HG02981 (cell line): ENCODE measurements around the gene DDR2.

Source experiments
- ATAC-seq: cut with Tn5 transposase; IDR thresholded peaks from one replicate; pipeline ENCODE4 v1.9.1; 2021; ENCODE audit warnings: mild to moderate bottlenecking, moderate library complexity; ENCODE audit not compliant: unreplicated experiment

The DDR2 gene

DNA sequence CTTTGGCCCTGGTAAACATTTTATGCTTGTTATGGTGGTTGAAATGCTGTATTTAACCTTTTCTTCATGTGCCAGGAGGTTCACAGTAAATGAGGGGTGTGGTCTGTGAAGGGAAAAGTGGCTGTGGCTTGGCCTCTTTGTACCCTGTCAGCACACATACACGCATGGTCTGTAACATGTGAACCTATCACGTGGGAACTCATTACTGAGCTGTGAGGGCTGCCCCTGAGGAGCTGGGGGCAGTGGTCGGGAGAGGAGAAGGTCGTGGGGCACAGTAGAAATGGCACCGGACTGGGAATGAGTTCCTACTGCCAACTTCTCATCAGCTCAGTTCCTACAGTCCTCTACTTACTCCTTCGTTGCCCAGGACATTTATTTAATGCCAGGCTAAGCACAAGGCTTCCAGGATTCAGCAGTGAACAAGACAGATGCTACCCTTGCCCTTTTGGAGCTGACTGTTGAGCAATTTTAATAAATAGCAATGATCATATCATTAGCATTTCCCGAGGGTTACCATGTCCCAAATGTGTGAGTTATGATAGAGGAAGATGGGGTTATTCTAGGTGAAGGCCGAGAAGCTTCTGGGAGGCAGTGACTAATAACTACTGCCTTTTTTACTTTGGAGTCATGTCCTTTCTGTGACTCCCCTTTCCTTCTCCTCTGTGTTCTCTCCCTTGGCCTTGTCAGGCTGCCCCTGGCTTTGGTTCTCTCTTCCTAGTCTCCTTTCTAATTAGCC, 38.8 kb downstream of the DDR2 start:
- no peak for ATAC-seq

DNA sequence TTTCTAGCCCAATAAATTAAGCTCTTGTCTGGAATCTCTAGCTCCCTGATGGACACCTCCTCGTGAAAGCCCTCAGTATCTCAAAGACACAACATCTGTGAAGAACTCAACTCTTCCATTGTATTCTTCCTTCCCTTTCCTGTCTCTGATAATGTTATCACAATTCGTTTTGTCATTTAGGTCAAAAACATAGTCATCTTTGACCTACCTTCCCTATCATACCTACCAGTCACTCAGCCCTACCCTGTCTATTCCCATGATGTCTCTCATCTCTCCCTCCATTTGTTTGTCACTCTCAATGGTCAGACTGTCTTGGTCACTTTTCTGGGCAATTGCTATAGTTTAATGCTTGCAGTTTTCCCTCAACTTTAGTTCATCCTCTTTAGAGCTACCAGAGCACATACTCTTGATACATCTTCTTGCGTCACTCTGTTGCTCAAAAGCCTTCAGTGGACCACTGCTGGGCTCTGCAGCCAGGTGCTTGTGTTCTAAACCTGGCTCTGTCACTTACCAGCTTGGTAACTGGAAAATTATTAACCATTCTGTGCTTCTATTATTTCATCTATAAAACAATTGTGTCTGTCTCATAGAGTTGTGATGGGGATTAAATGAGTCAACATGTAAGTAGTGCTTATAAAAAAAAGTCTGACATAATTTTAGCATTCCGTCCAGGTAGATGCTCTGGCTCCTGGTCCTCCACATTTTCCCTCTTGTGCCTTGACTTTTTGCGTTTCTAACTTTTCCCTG, 39.6 kb downstream of the DDR2 start:
- ATAC-seq = no peak

DNA sequence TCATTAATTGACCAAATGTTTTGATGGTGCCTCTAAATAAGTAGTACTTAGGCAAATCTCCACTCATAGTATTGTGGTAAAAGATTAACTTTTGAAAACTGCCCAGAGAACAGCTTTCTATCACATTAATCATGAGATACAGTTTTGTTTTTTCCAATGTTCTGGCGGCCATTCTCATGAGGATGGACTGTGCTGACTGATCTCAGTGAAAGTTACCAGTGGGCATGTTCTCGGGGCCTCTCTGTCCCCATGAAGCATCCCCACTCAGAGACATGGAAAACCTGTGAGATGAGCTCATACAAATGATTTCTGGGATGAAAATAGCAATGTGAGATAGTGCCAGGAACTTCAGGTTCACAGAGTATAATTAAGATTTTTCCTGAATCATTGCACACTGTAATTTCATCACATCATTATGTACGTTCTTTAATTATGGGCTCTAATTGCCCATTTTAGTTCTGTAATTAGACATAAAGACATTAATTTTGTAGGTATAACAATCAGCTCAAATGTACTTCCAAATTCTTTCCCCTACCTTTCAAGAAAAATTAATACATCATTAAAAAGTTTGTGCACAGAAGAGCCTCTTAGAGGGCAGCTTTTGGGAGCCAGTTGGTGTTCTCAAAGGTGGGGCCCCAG, 40.5 kb downstream of the DDR2 start:
- ATAC-seq = no peak

DNA sequence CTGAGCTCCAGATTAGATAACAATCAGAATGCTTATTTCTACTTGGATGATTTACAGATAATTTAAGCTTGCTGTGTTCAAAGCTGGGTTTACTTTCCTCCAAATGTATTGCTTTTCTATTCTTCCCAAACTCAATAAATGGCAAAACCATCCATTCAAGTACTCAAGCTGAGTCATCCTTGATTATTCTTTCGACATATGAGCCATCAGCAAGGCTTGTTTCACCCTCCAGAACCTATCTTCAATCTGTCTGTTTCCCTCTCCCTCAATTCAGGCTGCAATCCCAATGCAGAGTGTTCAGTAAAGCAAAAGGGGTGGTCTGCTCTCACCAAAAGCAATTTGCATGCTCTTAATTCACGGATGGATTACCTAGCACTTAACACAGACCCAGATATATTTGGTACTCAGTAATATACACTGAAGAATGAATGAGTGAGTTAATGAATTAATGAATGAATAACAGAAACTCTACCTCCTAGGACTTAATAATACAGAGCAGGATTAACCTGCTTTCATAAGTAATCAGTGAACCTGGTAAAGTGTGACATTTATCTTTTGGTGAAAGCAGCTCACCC, 41.9 kb downstream of the DDR2 start:
- no peak for ATAC-seq

DNA sequence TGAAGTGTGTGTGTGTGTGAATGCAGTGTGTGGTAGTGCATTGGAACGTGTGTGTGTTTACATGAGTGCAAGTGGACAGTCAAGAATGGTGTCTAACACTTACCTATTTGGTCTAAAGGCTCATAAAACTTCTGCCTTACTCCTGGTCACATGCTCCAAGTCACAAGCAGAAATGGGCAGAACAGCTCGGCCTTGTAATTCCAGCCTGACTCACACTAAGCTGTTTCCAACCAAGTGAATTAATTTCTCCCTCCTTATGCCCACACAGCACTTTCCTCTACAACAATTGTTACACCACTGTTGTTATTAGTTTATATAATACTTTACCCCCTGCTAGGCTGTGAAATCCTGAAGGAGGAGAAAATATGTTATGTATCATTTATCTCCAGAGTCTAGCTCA, 43.8 kb downstream of the DDR2 start:
- no peak for ATAC-seq

DNA sequence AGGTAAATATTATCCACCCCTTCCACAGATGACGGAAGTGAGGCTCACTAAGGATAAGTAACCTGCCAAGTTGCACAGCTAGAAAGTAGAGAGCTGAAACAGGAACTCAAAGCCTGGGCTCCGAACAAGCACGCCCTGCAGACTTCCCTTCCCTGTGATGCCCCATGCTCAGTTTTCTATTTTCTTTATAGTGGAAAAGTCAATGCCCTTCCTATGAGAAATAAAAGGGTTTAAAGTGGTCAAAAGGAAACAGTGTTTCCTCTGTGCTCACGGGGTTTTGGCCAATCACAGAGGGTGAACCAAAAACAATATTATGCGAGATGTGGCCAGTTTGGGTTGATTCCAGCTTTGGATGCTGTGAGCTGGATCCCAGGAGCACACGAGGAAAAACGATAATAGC, 44.5 kb downstream of the DDR2 start:
- ATAC-seq = no peak

DNA sequence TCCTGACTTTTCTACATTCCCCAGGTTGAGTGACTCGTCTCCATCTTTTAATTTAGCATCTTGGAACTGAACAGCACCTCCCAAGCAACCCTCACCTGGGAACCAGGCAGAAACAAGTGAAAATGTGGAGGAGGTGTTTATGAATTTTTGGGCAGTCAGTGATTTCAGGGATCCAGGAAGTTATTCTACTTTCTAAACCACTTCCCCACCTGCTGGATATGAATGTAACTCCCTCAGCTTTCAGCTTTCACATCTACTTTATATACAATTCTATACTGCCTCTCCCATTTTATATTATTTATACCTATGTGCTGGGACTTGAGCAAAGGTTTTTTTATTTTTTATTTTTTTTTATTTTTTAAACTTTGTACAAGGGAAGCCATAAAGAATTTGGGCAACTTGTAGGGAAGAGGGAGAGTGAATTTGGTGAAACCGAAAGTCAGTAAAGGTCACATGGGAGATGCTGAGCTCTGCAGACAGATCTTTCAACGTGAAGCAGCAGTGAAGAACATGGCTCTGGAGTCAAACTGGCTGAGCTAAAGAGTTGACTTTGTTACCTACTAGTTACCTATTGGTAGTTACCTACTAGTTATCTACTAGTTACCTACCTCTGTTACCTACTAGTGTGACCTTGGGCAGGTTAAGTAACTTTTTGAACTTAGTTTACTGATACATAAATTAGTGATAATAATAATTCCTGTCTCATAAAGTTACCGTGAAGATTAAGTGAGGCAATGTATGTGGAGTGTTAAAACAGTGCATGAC, 45.5 kb downstream of the DDR2 start:
- no peak for ATAC-seq

DNA sequence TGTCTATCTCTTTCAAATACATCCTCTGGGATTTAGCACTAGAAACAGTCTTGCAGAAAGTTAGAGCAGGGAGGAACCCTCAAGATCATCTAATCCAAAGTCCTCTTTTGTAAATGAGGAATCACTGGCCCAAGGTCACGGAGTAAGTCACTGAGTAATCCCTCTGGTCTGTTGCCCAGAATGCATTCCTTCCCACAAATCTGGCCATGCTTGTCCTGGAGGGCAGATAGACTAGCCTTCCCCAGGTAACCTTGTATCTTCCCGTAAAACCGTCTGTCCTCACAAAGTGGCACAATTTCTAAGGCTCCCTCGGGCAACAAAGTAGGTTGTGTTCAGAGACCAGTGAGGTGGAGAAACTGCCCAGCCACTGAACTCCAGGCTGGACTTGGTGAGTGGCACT, 46.2 kb downstream of the DDR2 start:
- no peak for ATAC-seq

DNA sequence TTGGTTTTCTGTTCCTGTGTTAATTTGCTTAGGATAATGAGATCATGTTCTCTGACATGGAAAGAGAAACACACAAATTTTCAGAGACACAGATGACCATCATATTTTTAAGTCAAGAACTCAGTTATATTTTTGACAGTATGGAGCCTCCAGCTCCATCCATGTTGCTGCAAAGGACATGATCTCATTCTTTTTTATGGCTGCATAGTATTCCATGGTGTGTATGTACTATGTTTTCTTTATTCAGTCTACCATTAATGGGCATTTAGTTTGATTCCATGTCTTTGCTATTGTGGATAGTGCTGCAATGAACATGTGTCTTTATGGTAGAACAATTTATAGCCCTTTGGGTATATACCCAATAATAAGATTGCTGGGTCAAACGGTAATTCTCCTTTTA, 47.0 kb downstream of the DDR2 start:
- ATAC-seq = no peak

DNA sequence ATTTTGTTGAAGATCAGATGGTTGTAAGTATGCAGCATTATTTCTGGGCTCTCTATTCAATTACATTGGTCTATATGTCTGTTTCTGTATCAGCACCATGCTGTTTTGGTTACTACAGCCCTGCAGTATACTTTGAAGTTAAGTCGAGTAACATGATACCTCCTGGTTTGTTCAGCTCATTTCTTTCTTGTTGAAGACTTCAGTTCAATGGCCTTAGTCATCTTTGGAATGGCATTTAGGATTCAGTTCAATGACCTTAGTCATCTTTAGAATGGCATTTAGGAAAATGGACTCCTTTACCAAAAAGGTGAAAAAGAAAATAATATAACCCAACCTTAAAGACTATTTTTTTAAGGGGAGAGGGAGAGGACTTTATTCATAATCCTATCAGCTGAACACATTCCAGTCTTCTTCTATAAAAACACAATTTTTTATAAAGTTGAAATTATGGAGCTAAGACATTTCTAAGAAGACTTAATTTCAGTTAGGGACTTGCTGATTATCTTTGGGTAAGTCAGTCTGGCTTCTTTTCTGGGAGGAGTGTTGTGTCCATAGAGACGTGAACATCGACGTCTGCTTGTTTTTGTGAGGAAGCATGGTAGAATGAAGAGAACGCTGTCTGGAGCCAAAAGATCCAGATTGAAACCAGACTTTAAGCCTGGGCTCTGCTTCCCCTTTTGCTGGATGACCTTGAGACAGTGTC, 48.3 kb downstream of the DDR2 start:
- ATAC-seq = no peak

DNA sequence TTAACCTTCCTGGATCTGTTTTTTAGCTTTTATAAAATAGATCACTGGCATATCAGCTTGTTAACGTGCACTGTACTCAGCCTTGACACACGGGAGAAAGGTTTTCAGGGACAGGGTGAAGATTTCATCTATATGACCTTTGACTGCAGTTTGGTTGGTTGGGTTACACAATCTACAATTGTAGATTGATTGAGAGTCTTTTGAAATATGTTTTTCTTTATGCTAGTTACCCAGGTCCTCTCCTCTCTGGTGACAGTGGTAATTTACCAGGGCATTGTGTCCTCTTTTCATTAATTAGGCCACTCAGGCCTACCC, 48.8 kb downstream of the DDR2 start:
- ATAC-seq = no peak

DNA sequence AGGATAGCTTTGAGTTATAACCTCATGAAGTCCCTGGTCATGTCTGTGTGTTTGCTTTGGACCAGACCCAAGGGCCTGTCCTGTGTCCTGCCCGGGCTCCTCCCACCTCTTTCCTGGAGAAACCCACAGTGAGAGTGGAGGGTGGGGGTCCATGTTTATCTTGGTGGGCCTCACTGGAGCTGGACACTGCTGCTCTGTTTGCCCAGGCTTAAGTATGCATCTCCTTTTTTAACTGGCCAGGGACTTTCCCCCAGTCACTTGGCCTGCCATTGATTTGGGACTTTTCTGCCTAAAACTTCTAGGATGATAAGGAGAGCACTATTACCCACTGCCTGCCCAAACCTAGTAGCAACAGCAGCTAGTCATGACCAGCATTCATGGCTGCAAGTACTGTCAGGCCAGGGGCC, 49.8 kb downstream of the DDR2 start:
- no peak for ATAC-seq

DNA sequence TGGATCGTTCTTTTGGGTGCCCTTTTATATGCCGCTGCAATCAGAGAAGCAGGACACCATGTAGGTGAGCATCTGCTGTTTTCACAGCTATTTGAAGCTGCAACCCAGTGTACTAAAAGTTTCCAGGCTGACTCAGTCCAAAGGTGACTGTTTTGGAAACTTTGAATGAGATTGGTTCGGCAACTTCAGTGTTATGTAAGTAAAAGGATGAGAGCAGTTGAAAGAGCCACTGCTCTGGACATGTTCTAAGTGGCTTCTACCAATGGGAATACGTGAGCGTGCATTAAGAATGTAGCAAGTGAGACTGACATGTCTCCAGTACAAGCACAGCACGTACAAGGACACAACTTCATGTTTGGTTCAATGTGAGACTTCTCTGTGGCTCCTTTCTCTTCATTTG, 55.6 kb downstream of the DDR2 start:
- ATAC-seq = no peak

DNA sequence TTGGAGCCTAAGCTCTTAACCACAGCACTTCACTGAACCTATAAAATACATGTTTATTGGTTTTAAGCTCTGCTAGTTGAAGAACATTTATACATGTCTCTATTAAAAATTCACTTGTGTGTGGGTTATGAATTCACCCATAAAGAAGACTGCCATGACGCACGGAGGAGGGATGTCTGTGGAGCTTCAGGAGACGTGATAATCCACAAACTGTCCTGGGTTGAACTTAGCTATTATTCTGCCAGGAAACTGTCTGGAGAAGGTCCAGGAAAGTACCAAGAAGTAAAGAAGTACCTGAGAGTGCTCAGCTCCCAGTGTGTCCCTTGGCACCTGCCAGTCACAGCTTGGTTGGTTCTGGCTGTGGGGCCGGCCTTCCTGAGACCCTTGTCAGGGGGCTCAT, 56.3 kb downstream of the DDR2 start:
- no peak for ATAC-seq

DNA sequence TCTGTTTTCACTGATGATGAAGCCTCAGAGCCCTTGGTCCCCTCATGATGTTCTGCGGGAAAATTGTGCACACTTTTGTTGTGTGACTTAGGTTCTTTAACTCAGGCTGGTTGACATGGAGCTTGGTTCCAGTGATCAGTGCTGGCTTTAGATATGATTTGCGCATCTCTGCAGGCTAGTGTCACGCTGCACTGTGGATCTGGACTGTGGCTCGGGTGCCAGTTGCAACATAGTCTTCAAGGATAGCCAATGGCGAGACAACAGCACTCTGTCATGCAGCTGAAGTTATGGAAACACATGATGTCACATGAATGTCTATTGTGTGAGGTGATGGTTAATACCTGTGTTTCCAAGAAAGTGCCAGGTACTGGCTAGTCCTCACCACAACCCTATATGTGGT, 56.7 kb downstream of the DDR2 start:
- no peak for ATAC-seq

DNA sequence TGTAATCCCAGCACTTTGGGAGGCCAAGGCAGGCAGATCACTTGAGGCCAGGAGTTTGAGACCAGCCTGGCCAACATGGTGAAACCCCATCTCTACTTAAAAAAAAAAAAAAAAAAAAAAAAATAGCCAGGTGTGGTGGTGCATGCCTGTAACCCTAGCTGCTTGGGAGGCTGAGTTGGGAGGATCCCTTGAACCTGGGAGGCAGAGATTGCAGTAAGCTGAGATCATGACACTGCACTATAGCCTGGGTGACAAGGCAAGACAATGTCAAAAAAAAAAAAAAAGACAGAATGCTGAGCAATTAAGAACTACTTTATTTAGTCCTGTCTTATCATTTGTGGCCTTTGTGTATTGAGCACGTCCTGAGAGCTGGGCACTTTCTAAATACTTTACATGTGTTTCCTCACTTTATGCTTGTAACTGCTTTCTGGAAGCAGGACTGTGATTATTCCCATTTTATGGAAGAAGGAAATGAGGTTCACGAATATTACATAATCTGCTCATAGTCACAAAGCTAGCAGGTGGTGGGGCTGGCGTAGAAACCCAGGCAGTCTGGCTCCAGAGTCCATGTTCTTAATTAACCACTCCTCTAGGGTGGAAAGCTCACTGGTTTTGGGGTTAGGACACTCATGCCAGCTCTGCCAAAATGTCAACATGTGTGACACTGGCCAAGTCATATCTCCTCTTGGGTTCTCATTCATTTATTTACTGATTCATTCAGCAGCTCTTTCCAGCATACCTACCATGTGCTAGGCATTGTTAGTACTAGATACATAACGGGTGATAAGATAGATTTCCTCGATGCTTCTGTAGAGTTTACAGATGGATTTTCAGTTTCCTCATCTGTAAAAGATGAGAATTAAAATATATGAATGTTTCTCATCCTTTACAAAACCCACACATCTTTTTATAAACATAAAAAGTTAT, 57.7 kb downstream of the DDR2 start:
- ATAC-seq = no peak

DNA sequence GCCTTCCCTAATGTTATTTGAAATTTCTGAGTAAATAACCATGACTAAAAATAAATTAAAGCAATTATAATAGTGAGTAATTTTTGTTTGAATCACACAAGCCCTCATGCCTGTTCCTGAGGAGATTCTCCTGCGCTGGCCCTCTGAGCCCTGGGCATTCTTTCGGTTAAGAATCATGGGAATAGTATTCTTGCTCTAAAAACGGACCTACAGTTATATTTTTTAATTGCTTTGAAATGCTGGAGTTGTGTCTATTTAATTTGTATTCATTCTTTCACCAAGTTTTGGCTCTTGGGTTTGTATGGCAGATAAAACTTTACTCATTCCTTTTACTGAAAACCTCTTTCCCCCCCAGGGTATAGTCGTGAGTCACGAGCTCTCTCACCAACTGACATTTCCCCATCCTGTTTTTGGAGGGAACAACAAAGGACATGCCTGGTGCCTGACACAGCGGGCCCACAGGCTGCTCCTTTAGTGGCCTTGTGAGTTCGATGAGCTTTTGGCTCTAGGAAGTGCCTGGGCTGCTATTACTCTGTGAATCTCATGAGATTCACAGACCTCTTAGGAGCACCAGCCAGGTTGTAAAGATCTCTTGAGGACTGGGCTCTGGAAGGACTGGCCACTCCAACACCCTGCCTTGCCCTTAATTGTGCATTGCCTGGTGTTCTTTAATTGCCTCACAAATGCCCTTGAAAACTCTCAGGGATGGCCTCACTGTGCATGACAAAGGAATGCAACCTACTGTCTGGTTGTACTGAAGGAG, 58.6 kb downstream of the DDR2 start:
- ATAC-seq = no peak

DNA sequence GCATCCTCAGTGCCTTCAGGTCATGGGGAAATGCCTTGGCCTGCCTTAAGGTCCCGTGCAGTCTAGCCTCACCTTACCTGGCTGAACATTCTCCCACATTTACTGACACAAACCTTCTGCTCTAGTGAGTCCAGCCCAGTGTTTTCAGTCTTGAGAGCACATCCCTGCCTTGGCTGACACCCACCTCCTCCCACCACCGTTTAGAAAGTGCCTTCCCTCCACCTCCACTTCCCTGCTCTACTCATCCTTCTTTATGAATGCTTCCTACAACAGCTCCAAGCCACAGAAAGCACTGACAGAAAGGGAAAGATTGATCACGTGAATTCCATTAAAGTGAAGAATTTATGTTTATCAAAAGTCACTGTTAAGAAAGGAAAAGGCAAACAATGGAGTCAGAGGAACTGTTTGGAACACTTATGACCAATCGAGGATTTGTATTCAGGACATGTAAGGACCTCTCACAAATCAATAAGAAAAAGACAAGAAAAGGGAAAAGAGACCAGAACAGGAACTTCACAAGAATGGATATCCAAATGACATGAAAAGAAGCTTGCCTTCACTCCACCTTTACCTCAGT, 59.8 kb downstream of the DDR2 start:
- no peak for ATAC-seq

DNA sequence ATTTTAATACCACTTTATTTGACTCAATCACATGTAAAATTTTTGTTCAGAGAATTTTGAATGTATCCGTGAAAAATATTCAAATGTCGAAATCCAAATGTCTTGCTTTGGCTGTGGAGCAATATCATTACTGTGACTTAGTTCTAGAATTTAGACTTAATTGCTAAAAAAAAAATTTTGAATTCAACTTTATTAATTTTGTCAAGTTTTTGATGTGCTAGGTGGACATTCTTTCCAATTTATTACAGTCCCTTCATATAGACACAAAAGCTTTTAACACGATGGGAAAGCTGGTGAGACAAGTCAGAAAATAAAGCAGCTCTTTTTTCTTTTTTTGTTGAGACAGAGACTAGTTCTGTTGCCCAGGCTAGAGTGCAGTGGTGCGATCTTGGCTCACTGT, 62.6 kb downstream of the DDR2 start:
- no peak for ATAC-seq
